Gastroesophageal sphincter (tissue), 3 donors: ENCODE measurements around the gene TEX13A.

Experiments used
- EP300 ChIP-seq: sonication (generic); formaldehyde crosslinking; IDR thresholded peaks from one replicate; pipeline ENCODE4 v1.6.1; 2017; ENCODE audit warnings: antibody characterized with exemption, mild to moderate bottlenecking
- POLR2A ChIP-seq, 2 donors: fragments of 450-650 bp; IDR thresholded peaks; one replicate each; pipeline ENCODE4 v1.6.1; 2017; ENCODE audit warnings: antibody characterized with exemption in 2 of 2, mild to moderate bottlenecking in 2 of 2, moderate library complexity in 1 of 2
- POLR2AphosphoS5 ChIP-seq: sonication (generic); formaldehyde crosslinking; IDR thresholded peaks from one replicate; pipeline ENCODE4 v1.6.1; 2017; ENCODE audit warnings: antibody characterized with exemption
- TF ChIP-seq, protein P1 (sequence below), 4 experiments: fragments of 200-600 bp in 2 of 4; fragments of 450-650 bp in 2 of 4; sonication (generic) in 1 of 4; IDR thresholded peaks; one replicate each; pipeline ENCODE4 v1.5.1; 2017 to 2019; ENCODE audit warnings: antibody characterized with exemption in 4 of 4, mild to moderate bottlenecking in 2 of 4, moderate library complexity in 2 of 4

DNA sequence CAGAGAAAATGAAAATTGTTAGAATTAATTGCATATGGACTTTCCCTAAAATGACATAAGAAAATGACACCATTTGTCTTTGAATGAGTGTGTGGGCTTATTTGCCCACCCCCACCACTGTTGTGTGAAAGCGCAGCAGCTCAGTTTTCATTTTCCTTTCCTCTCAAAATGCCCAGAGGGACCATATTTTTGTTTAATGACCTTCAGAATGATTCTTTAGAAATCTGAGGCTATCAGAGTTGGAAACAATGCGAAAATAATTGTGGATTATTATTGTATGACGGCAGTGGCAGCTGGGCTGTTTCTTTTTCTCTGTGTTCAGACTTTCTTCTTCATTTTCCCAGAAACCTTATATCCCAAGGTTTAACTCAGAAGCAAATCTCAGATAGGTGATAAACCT lies 44.6 kb upstream of the TEX13A start:
- TF ChIP-seq, protein P1, sequence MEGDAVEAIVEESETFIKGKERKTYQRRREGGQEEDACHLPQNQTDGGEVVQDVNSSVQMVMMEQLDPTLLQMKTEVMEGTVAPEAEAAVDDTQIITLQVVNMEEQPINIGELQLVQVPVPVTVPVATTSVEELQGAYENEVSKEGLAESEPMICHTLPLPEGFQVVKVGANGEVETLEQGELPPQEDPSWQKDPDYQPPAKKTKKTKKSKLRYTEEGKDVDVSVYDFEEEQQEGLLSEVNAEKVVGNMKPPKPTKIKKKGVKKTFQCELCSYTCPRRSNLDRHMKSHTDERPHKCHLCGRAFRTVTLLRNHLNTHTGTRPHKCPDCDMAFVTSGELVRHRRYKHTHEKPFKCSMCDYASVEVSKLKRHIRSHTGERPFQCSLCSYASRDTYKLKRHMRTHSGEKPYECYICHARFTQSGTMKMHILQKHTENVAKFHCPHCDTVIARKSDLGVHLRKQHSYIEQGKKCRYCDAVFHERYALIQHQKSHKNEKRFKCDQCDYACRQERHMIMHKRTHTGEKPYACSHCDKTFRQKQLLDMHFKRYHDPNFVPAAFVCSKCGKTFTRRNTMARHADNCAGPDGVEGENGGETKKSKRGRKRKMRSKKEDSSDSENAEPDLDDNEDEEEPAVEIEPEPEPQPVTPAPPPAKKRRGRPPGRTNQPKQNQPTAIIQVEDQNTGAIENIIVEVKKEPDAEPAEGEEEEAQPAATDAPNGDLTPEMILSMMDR (IDR thresholded peaks at IDR 0.05) = no peak
- TF ChIP-seq POLR2A (IDR thresholded peaks at IDR 0.05) (no peak), POLR2AphosphoS5 (no peak), EP300 (no peak)
